GM23338 (cell line): ENCODE measurements around the gene SEC11C. TPM values are rescaled to one million over a fixed set of nuclear protein-coding genes. Genes with fewer than 3 reads are reported as not detected.

Experiments used
- ATAC-seq: fragments of 200-7000 bp; cut with Tn5 transposase; 3 replicates; pipeline ENCODE4 v1.9.1; 2020
- DNase-seq: peaks from one replicate; pipeline ENCODE4 v3.0.0-alpha.2; 2015; ENCODE audit warnings: low spot score
- H2AFZ ChIP-seq: fragments of 200-600 bp; sonication (generic); 2 replicates; pipeline ENCODE4 v1.8.0; 2016; ENCODE audit warnings: antibody characterized with exemption, mild to moderate bottlenecking, moderate library complexity
- H3F3A ChIP-seq: fragments of 200-600 bp; sonication (generic); replicated peaks from 2 replicates; pipeline ENCODE4 v1.8.0; 2017; ENCODE audit warnings: antibody characterized with exemption, mixed run types, low read depth
- H3K27ac ChIP-seq: fragments of 200-600 bp; sonication (generic); 2 replicates; pipeline ENCODE4 v1.6.1; 2016; ENCODE audit warnings: low read depth
- H3K27me3 ChIP-seq: fragments of 200-600 bp; sonication (generic); 2 replicates; pipeline ENCODE4 v1.8.0; 2016; ENCODE audit warnings: mild to moderate bottlenecking, mixed run types, moderate library complexity; ENCODE audit not compliant: insufficient read depth
- H3K36me3 ChIP-seq: fragments of 200-600 bp; sonication (generic); 2 replicates; pipeline ENCODE4 v1.8.0; 2016; ENCODE audit warnings: mild to moderate bottlenecking; ENCODE audit not compliant: insufficient read depth
- H3K4me1 ChIP-seq: fragments of 200-600 bp; sonication (generic); 2 replicates; pipeline ENCODE4 v1.8.0; 2016; ENCODE audit warnings: mild to moderate bottlenecking, moderate library complexity; ENCODE audit not compliant: insufficient read depth
- H3K4me2 ChIP-seq: fragments of 200-600 bp; sonication (generic); 2 replicates; pipeline ENCODE4 v1.7.1; 2017; ENCODE audit warnings: mixed run types
- H3K4me3 ChIP-seq: fragments of 200-600 bp; sonication (generic); 2 replicates; pipeline ENCODE4 v1.6.1; 2016; ENCODE audit warnings: mixed run types
- H3K79me2 ChIP-seq: fragments of 200-600 bp; sonication (generic); replicated peaks from 2 replicates; pipeline ENCODE4 v1.8.0; 2017; ENCODE audit warnings: mild to moderate bottlenecking; ENCODE audit not compliant: insufficient read depth
- H3K9me2 ChIP-seq: fragments of 200-600 bp; sonication (generic); 2 replicates; pipeline ENCODE4 v1.8.0; 2017; ENCODE audit not compliant: insufficient read depth
- H4K20me1 ChIP-seq: fragments of 200-600 bp; sonication (generic); replicated peaks from 2 replicates; pipeline ENCODE4 v1.8.0; 2017; ENCODE audit warnings: mild to moderate bottlenecking; ENCODE audit not compliant: insufficient read depth
- H3K27ac Mint-ChIP-seq: 2 replicates; pipeline ENCODE4 v1.8.0; 2020; ENCODE audit warnings: inconsistent platforms, mild to moderate bottlenecking, moderate library complexity, mixed read lengths
- H3K27me3 Mint-ChIP-seq: 3 replicates; pipeline ENCODE4 v1.8.0; 2022; ENCODE audit warnings: low read depth, mild to moderate bottlenecking, moderate library complexity, mixed read lengths, inconsistent platforms; ENCODE audit not compliant: insufficient read depth, poor library complexity
- H3K36me3 Mint-ChIP-seq: 3 replicates; pipeline ENCODE4 v1.8.0; 2021; ENCODE audit warnings: low read depth, mild to moderate bottlenecking, inconsistent platforms, moderate library complexity, mixed read lengths
- H3K4me1 Mint-ChIP-seq: 3 replicates; pipeline ENCODE4 v1.8.0; 2020; ENCODE audit warnings: mild to moderate bottlenecking, inconsistent platforms, mixed read lengths
- H3K4me3 Mint-ChIP-seq: 3 replicates; pipeline ENCODE4 v1.8.0; 2021; ENCODE audit warnings: moderate library complexity, mild to moderate bottlenecking, inconsistent platforms, mixed read lengths
- H3K9me3 Mint-ChIP-seq: 3 replicates; pipeline ENCODE4 v1.8.0; 2020; ENCODE audit warnings: moderate library complexity, mild to moderate bottlenecking, inconsistent platforms, mixed read lengths
- CREB1 ChIP-seq: fragments of 250-450 bp; sonication (Bioruptor Pico); IDR thresholded peaks from 2 replicates; pipeline ENCODE4 v1.5.0; 2020; ENCODE audit warnings: low read depth, mild to moderate bottlenecking, moderate library complexity
- EZH2 ChIP-seq: fragments of 200-600 bp; sonication (generic); IDR thresholded peaks from one replicate; pipeline ENCODE4 v1.8.0; 2017; ENCODE audit warnings: antibody characterized with exemption, mild to moderate bottlenecking, low read depth; ENCODE audit not compliant: unreplicated experiment
- EZH2phosphoT487 ChIP-seq: fragments of 200-600 bp; sonication (generic); IDR thresholded peaks from one replicate; pipeline ENCODE4 v1.8.1; 2018; ENCODE audit warnings: antibody characterized with exemption; ENCODE audit not compliant: unreplicated experiment
- JUNB ChIP-seq: IDR thresholded peaks from one replicate; pipeline ENCODE4 v1.6.1; 2016; ENCODE audit warnings: antibody characterized with exemption; ENCODE audit not compliant: unreplicated experiment
- NANOG ChIP-seq: IDR thresholded peaks from 2 replicates; pipeline ENCODE4 v1.6.1; 2016; ENCODE audit warnings: antibody characterized with exemption, borderline replicate concordance
- POLR2AphosphoS5 ChIP-seq: IDR thresholded peaks from 2 replicates; pipeline ENCODE4 v1.6.1; 2016; ENCODE audit warnings: antibody characterized with exemption, low read depth
- STAT1 ChIP-seq: IDR thresholded peaks from one replicate; pipeline ENCODE4 v1.6.1; 2016; ENCODE audit warnings: antibody characterized with exemption; ENCODE audit not compliant: unreplicated experiment
- ZNF114 ChIP-seq: fragments of 250-450 bp; sonication (Bioruptor Pico); IDR thresholded peaks from 2 replicates; pipeline ENCODE4 v1.5.0; 2020; ENCODE audit warnings: mild to moderate bottlenecking, moderate library complexity
- ZNF331 ChIP-seq: fragments of 250-450 bp; sonication (Bioruptor Pico); IDR thresholded peaks from 2 replicates; pipeline ENCODE4 v1.5.0; 2020; ENCODE audit warnings: low read depth, mild to moderate bottlenecking, moderate library complexity
- polyA plus RNA-seq: library from polyadenylated mRNA; unstranded; fragments of >200 nt; fragmentation: Nextera tagmentation; extraction: Ambion mirVana; gene quantifications from 2 replicates; pipeline ENCODE4 v1.2.1, GENCODE V29; 2016
- total RNA-seq: library from RNA; depleted of rRNA; stranded (reverse); fragments of >200 nt; shearing (Covaris generic); gene quantifications from 2 replicates; pipeline ENCODE4 v1.2.3, GENCODE V29; 2014
- TF ChIP-seq, protein P1 (sequence below): fragments of 250-450 bp; sonication (Bioruptor Pico); IDR thresholded peaks from 2 replicates; pipeline ENCODE4 v1.5.0; 2020; ENCODE audit warnings: mild to moderate bottlenecking, moderate library complexity
- TF ChIP-seq, protein P2 (sequence below), 2 experiments: fragments of 200-600 bp in 1 of 2; sonication (generic) in 1 of 2; conservative IDR thresholded peaks; 2 replicates each; pipeline versions ENCODE4 v1.5.1 to v1.6.1; 2016 to 2017; ENCODE audit warnings: antibody characterized with exemption in 2 of 2, low read depth in 2 of 2, mild to moderate bottlenecking in 2 of 2, moderate library complexity in 1 of 2
- TF ChIP-seq, protein P3 (sequence below): IDR thresholded peaks from 2 replicates; pipeline ENCODE4 v1.6.1; 2016; ENCODE audit warnings: antibody characterized with exemption
- TF ChIP-seq, protein P4 (sequence below): IDR thresholded peaks from one replicate; pipeline ENCODE4 v1.6.1; 2018; ENCODE audit warnings: antibody characterized with exemption; ENCODE audit not compliant: unreplicated experiment

The SEC11C gene
- total and polyA plus RNA-seq, 2 experiments from 2014 or later: 31.7 to 169 TPM

- peaks cover 5% of the 10 kb centered on the region for H3K27me3 Mint-ChIP-seq
- no peak for DNase-seq
- H3K4me1 ChIP-seq: no peaks in the 10 kb centered on the region; the same call in 1 of the 2 replicates
- peak; percentile 43; the same call in 2 of the 3 replicates for ATAC-seq
- H3K4me1 Mint-ChIP-seq: peaks cover 2% of the 10 kb centered on the region
- H3K9me3 Mint-ChIP-seq: no peaks in the 10 kb centered on the region
- no peak overlapping the region for H3K4me3 Mint-ChIP-seq
- H3K9me2 ChIP-seq: no peaks in the 10 kb centered on the region
- H3K36me3 Mint-ChIP-seq: peaks cover 4% of the 10 kb centered on the region; the same call in 1 of the 3 replicates
- peaks cover 20% of the 10 kb centered on the region for H3K79me2 ChIP-seq
- no peaks in the 10 kb centered on the region for H3K27me3 ChIP-seq
- no peak overlapping the region for H2AFZ ChIP-seq
- no peaks in the 10 kb centered on the region for H3F3A ChIP-seq
- H3K4me3 ChIP-seq: no peak overlapping the region
- no peak for TF ChIP-seq STAT1
- TF ChIP-seq NANOG: no peak
- TF ChIP-seq, protein P1, sequence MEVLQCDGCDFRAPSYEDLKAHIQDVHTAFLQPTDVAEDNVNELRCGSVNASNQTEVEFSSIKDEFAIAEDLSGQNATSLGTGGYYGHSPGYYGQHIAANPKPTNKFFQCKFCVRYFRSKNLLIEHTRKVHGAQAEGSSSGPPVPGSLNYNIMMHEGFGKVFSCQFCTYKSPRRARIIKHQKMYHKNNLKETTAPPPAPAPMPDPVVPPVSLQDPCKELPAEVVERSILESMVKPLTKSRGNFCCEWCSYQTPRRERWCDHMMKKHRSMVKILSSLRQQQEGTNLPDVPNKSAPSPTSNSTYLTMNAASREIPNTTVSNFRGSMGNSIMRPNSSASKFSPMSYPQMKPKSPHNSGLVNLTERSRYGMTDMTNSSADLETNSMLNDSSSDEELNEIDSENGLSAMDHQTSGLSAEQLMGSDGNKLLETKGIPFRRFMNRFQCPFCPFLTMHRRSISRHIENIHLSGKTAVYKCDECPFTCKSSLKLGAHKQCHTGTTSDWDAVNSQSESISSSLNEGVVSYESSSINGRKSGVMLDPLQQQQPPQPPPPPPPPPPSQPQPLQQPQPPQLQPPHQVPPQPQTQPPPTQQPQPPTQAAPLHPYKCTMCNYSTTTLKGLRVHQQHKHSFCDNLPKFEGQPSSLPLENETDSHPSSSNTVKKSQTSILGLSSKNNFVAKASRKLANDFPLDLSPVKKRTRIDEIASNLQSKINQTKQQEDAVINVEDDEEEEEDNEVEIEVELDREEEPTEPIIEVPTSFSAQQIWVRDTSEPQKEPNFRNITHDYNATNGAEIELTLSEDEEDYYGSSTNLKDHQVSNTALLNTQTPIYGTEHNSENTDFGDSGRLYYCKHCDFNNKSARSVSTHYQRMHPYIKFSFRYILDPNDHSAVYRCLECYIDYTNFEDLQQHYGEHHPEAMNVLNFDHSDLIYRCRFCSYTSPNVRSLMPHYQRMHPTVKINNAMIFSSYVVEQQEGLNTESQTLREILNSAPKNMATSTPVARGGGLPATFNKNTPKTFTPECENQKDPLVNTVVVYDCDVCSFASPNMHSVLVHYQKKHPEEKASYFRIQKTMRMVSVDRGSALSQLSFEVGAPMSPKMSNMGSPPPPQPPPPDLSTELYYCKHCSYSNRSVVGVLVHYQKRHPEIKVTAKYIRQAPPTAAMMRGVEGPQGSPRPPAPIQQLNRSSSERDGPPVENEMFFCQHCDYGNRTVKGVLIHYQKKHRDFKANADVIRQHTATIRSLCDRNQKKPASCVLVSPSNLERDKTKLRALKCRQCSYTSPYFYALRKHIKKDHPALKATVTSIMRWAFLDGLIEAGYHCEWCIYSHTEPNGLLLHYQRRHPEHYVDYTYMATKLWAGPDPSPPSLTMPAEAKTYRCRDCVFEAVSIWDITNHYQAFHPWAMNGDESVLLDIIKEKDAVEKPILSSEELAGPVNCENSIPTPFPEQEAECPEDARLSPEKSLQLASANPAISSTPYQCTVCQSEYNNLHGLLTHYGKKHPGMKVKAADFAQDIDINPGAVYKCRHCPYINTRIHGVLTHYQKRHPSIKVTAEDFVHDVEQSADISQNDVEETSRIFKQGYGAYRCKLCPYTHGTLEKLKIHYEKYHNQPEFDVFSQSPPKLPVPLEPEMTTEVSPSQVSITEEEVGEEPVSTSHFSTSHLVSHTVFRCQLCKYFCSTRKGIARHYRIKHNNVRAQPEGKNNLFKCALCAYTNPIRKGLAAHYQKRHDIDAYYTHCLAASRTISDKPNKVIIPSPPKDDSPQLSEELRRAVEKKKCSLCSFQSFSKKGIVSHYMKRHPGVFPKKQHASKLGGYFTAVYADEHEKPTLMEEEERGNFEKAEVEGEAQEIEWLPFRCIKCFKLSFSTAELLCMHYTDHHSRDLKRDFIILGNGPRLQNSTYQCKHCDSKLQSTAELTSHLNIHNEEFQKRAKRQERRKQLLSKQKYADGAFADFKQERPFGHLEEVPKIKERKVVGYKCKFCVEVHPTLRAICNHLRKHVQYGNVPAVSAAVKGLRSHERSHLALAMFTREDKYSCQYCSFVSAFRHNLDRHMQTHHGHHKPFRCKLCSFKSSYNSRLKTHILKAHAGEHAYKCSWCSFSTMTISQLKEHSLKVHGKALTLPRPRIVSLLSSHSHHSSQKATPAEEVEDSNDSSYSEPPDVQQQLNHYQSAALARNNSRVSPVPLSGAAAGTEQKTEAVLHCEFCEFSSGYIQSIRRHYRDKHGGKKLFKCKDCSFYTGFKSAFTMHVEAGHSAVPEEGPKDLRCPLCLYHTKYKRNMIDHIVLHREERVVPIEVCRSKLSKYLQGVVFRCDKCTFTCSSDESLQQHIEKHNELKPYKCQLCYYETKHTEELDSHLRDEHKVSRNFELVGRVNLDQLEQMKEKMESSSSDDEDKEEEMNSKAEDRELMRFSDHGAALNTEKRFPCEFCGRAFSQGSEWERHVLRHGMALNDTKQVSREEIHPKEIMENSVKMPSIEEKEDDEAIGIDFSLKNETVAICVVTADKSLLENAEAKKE (CRISPR knock-in tag): no peak
- no peak for TF ChIP-seq CREB1 (CRISPR knock-in tag)
- TF ChIP-seq EZH2: no peak
- no peak for TF ChIP-seq JUNB
- TF ChIP-seq ZNF331 (CRISPR knock-in tag): no peak
- TF ChIP-seq, protein P2, sequence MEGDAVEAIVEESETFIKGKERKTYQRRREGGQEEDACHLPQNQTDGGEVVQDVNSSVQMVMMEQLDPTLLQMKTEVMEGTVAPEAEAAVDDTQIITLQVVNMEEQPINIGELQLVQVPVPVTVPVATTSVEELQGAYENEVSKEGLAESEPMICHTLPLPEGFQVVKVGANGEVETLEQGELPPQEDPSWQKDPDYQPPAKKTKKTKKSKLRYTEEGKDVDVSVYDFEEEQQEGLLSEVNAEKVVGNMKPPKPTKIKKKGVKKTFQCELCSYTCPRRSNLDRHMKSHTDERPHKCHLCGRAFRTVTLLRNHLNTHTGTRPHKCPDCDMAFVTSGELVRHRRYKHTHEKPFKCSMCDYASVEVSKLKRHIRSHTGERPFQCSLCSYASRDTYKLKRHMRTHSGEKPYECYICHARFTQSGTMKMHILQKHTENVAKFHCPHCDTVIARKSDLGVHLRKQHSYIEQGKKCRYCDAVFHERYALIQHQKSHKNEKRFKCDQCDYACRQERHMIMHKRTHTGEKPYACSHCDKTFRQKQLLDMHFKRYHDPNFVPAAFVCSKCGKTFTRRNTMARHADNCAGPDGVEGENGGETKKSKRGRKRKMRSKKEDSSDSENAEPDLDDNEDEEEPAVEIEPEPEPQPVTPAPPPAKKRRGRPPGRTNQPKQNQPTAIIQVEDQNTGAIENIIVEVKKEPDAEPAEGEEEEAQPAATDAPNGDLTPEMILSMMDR (conservative IDR thresholded peaks at IDR 0.05; ENCODE audit: low read depth in 2 of 2): no peak
- TF ChIP-seq POLR2AphosphoS5: no peak
- no peak for TF ChIP-seq EZH2phosphoT487
- TF ChIP-seq, protein P3, sequence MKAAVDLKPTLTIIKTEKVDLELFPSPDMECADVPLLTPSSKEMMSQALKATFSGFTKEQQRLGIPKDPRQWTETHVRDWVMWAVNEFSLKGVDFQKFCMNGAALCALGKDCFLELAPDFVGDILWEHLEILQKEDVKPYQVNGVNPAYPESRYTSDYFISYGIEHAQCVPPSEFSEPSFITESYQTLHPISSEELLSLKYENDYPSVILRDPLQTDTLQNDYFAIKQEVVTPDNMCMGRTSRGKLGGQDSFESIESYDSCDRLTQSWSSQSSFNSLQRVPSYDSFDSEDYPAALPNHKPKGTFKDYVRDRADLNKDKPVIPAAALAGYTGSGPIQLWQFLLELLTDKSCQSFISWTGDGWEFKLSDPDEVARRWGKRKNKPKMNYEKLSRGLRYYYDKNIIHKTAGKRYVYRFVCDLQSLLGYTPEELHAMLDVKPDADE: no peak
- TF ChIP-seq, protein P4, sequence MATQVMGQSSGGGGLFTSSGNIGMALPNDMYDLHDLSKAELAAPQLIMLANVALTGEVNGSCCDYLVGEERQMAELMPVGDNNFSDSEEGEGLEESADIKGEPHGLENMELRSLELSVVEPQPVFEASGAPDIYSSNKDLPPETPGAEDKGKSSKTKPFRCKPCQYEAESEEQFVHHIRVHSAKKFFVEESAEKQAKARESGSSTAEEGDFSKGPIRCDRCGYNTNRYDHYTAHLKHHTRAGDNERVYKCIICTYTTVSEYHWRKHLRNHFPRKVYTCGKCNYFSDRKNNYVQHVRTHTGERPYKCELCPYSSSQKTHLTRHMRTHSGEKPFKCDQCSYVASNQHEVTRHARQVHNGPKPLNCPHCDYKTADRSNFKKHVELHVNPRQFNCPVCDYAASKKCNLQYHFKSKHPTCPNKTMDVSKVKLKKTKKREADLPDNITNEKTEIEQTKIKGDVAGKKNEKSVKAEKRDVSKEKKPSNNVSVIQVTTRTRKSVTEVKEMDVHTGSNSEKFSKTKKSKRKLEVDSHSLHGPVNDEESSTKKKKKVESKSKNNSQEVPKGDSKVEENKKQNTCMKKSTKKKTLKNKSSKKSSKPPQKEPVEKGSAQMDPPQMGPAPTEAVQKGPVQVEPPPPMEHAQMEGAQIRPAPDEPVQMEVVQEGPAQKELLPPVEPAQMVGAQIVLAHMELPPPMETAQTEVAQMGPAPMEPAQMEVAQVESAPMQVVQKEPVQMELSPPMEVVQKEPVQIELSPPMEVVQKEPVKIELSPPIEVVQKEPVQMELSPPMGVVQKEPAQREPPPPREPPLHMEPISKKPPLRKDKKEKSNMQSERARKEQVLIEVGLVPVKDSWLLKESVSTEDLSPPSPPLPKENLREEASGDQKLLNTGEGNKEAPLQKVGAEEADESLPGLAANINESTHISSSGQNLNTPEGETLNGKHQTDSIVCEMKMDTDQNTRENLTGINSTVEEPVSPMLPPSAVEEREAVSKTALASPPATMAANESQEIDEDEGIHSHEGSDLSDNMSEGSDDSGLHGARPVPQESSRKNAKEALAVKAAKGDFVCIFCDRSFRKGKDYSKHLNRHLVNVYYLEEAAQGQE: no peak
- no peak for TF ChIP-seq ZNF114 (CRISPR knock-in tag)
- H3K4me2 ChIP-seq: no peak overlapping the region
- H3K27ac Mint-ChIP-seq: no peak overlapping the region
- H4K20me1 ChIP-seq: peaks cover 3% of the 10 kb centered on the region; the same call in 1 of the 2 replicates
- H3K36me3 ChIP-seq: no peaks in the 10 kb centered on the region; the same call in 1 of the 2 replicates
- H3K27ac ChIP-seq: no peak overlapping the region
Measured at GRCh38 chr18:59149007-59149406, 9.3 kb downstream of the SEC11C start.
